ENCODE data around the gene JUP. TPM values are rescaled to one million over a fixed set of nuclear protein-coding genes. Genes with fewer than 3 reads are reported as not detected.

The JUP gene
- total RNA-seq, 1 donor from 2014 or later, result 76.9 TPM

- DNase-seq (ENCODE audit: low read depth, low spot score), result no peak
Measured at GRCh38 chr17:41760878-41761277, 25.6 kb downstream of the JUP start.

- DNase-seq (ENCODE audit: low read depth, low spot score), result no peak
Measured at GRCh38 chr17:41758601-41759000, 27.9 kb downstream of the JUP start.

GRCh38 chr17:41754066-41754465 lies 32.4 kb downstream of the JUP start:
- DNase-seq (ENCODE audit: low read depth, low spot score), result no peak

- no peak for DNase-seq (ENCODE audit: low read depth, low spot score)
Measured at GRCh38 chr17:41751288-41751687, 35.2 kb downstream of the JUP start.

- no peak for DNase-seq (ENCODE audit: low read depth, low spot score)
Measured at GRCh38 chr17:41750862-41751261, 35.6 kb downstream of the JUP start.

GRCh38 chr17:41748275-41748674 lies 38.2 kb downstream of the JUP start:
- DNase-seq (ENCODE audit: low read depth, low spot score), result no peak

GRCh38 chr17:41741709-41742108 lies 44.8 kb downstream of the JUP start:
- no peak for DNase-seq (ENCODE audit: low read depth, low spot score)

GRCh38 chr17:41740506-41740905 lies 46.0 kb downstream of the JUP start:
- no peak for DNase-seq (ENCODE audit: low read depth, low spot score)

- DNase-seq (ENCODE audit: low read depth, low spot score), result no peak
Measured at GRCh38 chr17:41739661-41740352, 46.7 kb downstream of the JUP start.

GRCh38 chr17:41738801-41739112 lies 47.8 kb downstream of the JUP start:
- DNase-seq (ENCODE audit: low read depth, low spot score), result no peak

GRCh38 chr17:41738077-41738800 lies 48.3 kb downstream of the JUP start:
- peak; percentile 26 for DNase-seq (ENCODE audit: low read depth, low spot score)

- DNase-seq (ENCODE audit: low read depth, low spot score), result no peak
Measured at GRCh38 chr17:41737680-41738023, 48.9 kb downstream of the JUP start.

- DNase-seq (ENCODE audit: low read depth, low spot score), result no peak
Measured at GRCh38 chr17:41736983-41737679, 49.4 kb downstream of the JUP start.

GRCh38 chr17:41735744-41736143 lies 50.8 kb downstream of the JUP start:
- DNase-seq (ENCODE audit: low read depth, low spot score), result no peak

- no peak for DNase-seq (ENCODE audit: low read depth, low spot score)
Measured at GRCh38 chr17:41734949-41735313, 51.6 kb downstream of the JUP start.

GRCh38 chr17:41734139-41734948 lies 52.2 kb downstream of the JUP start, which contains the start of gene HAP1:
TSS of gene HAP1 (minus strand) at chr17:41734643. CDS start at chr17:41734634, 9 bp downstream.
- no peak for DNase-seq (ENCODE audit: low read depth, low spot score)

GRCh38 chr17:41733348-41734138 lies 53.0 kb downstream of the JUP start:
- no peak for DNase-seq (ENCODE audit: low read depth, low spot score)

GRCh38 chr17:41731836-41732235 lies 54.7 kb downstream of the JUP start:
- no peak for DNase-seq (ENCODE audit: low read depth, low spot score)

GRCh38 chr17:41730479-41730878 lies 56.0 kb downstream of the JUP start:
- no peak for DNase-seq (ENCODE audit: low read depth, low spot score)

GRCh38 chr17:41728056-41728455 lies 58.5 kb downstream of the JUP start:
- no peak for DNase-seq (ENCODE audit: low read depth, low spot score)

GRCh38 chr17:41725134-41725533 lies 61.4 kb downstream of the JUP start:
- no peak for DNase-seq (ENCODE audit: low read depth, low spot score)

Measured in pulmonary artery endothelial cell (primary cell).